Thyroid gland (tissue), 4 donors: Measurements from ENCODE around the gene ABLIM1.

Experiments used
- POLR2A ChIP-seq, 2 donors: fragments of 450-650 bp; IDR thresholded peaks; one replicate each; pipeline ENCODE4 v1.6.1; 2017; ENCODE audit warnings: antibody characterized with exemption in 2 of 2, mild to moderate bottlenecking in 2 of 2, moderate library complexity in 1 of 2
- TF ChIP-seq, protein P1 (sequence below), 6 experiments: fragments of 200-600 bp in 3 of 6; fragments of 450-650 bp in 3 of 6; sonication (generic) in 3 of 6; IDR thresholded peaks; one replicate each; pipeline ENCODE4 v1.5.1; 2016 to 2019; ENCODE audit warnings: antibody characterized with exemption in 6 of 6, mild to moderate bottlenecking in 2 of 6, inconsistent platforms in 1 of 6, moderate library complexity in 1 of 6

- TF ChIP-seq, protein P1, sequence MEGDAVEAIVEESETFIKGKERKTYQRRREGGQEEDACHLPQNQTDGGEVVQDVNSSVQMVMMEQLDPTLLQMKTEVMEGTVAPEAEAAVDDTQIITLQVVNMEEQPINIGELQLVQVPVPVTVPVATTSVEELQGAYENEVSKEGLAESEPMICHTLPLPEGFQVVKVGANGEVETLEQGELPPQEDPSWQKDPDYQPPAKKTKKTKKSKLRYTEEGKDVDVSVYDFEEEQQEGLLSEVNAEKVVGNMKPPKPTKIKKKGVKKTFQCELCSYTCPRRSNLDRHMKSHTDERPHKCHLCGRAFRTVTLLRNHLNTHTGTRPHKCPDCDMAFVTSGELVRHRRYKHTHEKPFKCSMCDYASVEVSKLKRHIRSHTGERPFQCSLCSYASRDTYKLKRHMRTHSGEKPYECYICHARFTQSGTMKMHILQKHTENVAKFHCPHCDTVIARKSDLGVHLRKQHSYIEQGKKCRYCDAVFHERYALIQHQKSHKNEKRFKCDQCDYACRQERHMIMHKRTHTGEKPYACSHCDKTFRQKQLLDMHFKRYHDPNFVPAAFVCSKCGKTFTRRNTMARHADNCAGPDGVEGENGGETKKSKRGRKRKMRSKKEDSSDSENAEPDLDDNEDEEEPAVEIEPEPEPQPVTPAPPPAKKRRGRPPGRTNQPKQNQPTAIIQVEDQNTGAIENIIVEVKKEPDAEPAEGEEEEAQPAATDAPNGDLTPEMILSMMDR (IDR thresholded peaks at IDR 0.05): no peak
- no peak for TF ChIP-seq POLR2A (IDR thresholded peaks at IDR 0.05)
Measured at GRCh38 chr10:114643158-114643557, 14.9 kb downstream of the ABLIM1 start.
